Activated CD4-positive, alpha-beta memory T cell treated with anti-CD3 and anti-CD28 coated beads for 36 hours (primary cell): ENCODE data around the gene CFTR. TPM values are rescaled to one million over a fixed set of nuclear protein-coding genes. Genes with fewer than 3 reads are reported as not detected.

Experiments
- CTCF ChIA-PET: fragments of 350-600 bp; sonication (Branson Sonifier 250); formaldehyde crosslinking; loops from one replicate; lab custom pipeline; 2021; ENCODE audit warnings: antibody characterized with exemption, inconsistent platforms; lab: Charles Lee
- POLR2A ChIA-PET: fragments of 350-600 bp; sonication (Branson Sonifier 250); formaldehyde crosslinking; loops from one replicate; lab custom pipeline; 2021; ENCODE audit warnings: antibody characterized with exemption; lab: Charles Lee
- DNase-seq: peaks from one replicate; pipeline ENCODE4 v3.0.0-alpha.2; 2020
- H3K27ac Mint-ChIP-seq: one replicate; pipeline ENCODE4 v1.8.0; 2021; ENCODE audit warnings: mixed read lengths
- H3K27me3 Mint-ChIP-seq: one replicate; pipeline ENCODE4 v1.8.0; 2021; ENCODE audit warnings: mixed read lengths
- H3K36me3 Mint-ChIP-seq: one replicate; pipeline ENCODE4 v1.8.0; 2021; ENCODE audit warnings: mixed read lengths
- H3K4me1 Mint-ChIP-seq: one replicate; pipeline ENCODE4 v1.8.0; 2021; ENCODE audit warnings: low read depth, mixed read lengths
- H3K4me3 Mint-ChIP-seq: one replicate; pipeline ENCODE4 v1.8.0; 2021; ENCODE audit warnings: mild to moderate bottlenecking, mixed read lengths
- H3K9me3 Mint-ChIP-seq: one replicate; pipeline ENCODE4 v1.8.0; 2021; ENCODE audit warnings: mixed read lengths
- intact Hi-C: fragments of 100-400 bp; cut with micrococcal nuclease; formaldehyde crosslinking; loops from one replicate; pipeline ENCODE4 v1.15.1; 2023
- total RNA-seq, 2 experiments: library from RNA; stranded (reverse); gene quantifications; one replicate each; pipeline ENCODE4 v1.2.3, GENCODE V29; 2021

Gene CFTR
- total RNA-seq, 2 experiments from 2014 or later = not detected

- Mint-ChIP-seq H3K9me3 (peaks cover 2% of the 10 kb centered on the region), H3K4me1 (no peaks in the 10 kb centered on the region), H3K4me3 (no peak overlapping the region), H3K36me3 (no peaks in the 10 kb centered on the region), H3K27ac (no peak overlapping the region), H3K27me3 (no peaks in the 10 kb centered on the region)
- CTCF ChIA-PET = no interaction called here
- intact Hi-C loops = no loop called here
- POLR2A ChIA-PET = no interaction called here
- no peak for DNase-seq
Observed at GRCh38 chr7:117637937-117638336, 158.1 kb downstream of the CFTR start.

GRCh38 chr7:117639966-117640365 is 160.1 kb downstream of the CFTR start:
- Mint-ChIP-seq H3K9me3 (no peaks in the 10 kb centered on the region), H3K27me3 (no peaks in the 10 kb centered on the region), H3K4me3 (no peak overlapping the region), H3K27ac (no peak overlapping the region), H3K4me1 (no peaks in the 10 kb centered on the region), H3K36me3 (no peaks in the 10 kb centered on the region)
- intact Hi-C loops = no loop called here
- DNase-seq = no peak
- ChIA-PET CTCF (no interaction called here), POLR2A (no interaction called here)

GRCh38 chr7:117640465-117640864 is 160.6 kb downstream of the CFTR start:
- DNase-seq = no peak
- Mint-ChIP-seq H3K27ac (no peak overlapping the region), H3K36me3 (no peaks in the 10 kb centered on the region), H3K9me3 (no peaks in the 10 kb centered on the region), H3K27me3 (no peaks in the 10 kb centered on the region), H3K4me3 (no peak overlapping the region), H3K4me1 (no peaks in the 10 kb centered on the region)
- POLR2A ChIA-PET = no interaction called here
- intact Hi-C loops = no loop called here
- CTCF ChIA-PET = no interaction called here

- no peaks in the 10 kb centered on the region for H3K9me3 Mint-ChIP-seq
- DNase-seq = no peak
- H3K27me3 Mint-ChIP-seq = no peaks in the 10 kb centered on the region
- no peak overlapping the region for H3K4me3 Mint-ChIP-seq
- no peaks in the 10 kb centered on the region for H3K36me3 Mint-ChIP-seq
- POLR2A ChIA-PET = no interaction called here
- no peaks in the 10 kb centered on the region for H3K4me1 Mint-ChIP-seq
- no peak overlapping the region for H3K27ac Mint-ChIP-seq
- intact Hi-C loops = no loop called here
- CTCF ChIA-PET = no interaction called here
Observed at GRCh38 chr7:117645481-117646165, 165.8 kb downstream of the CFTR start.

- no peaks in the 10 kb centered on the region for H3K9me3 Mint-ChIP-seq
- no peak for DNase-seq
- intact Hi-C loops = no loop called here
- CTCF ChIA-PET = no interaction called here
- H3K4me3 Mint-ChIP-seq = no peak overlapping the region
- POLR2A ChIA-PET = no interaction called here
- no peaks in the 10 kb centered on the region for H3K36me3 Mint-ChIP-seq
- H3K27ac Mint-ChIP-seq = no peak overlapping the region
- H3K27me3 Mint-ChIP-seq = no peaks in the 10 kb centered on the region
- no peaks in the 10 kb centered on the region for H3K4me1 Mint-ChIP-seq
Observed at GRCh38 chr7:117648203-117648866, 168.5 kb downstream of the CFTR start.

GRCh38 chr7:117652943-117653680 is 173.3 kb downstream of the CFTR start:
- H3K27ac Mint-ChIP-seq = no peak overlapping the region
- POLR2A ChIA-PET = no interaction called here
- CTCF ChIA-PET = no interaction called here
- no peaks in the 10 kb centered on the region for H3K9me3 Mint-ChIP-seq
- no peak overlapping the region for H3K4me3 Mint-ChIP-seq
- H3K27me3 Mint-ChIP-seq = no peaks in the 10 kb centered on the region
- no peak for DNase-seq
- intact Hi-C loops = no loop called here
- H3K4me1 Mint-ChIP-seq = no peaks in the 10 kb centered on the region
- no peaks in the 10 kb centered on the region for H3K36me3 Mint-ChIP-seq

GRCh38 chr7:117654780-117655179 is 175.0 kb downstream of the CFTR start:
- no peak overlapping the region for H3K27ac Mint-ChIP-seq
- no peaks in the 10 kb centered on the region for H3K27me3 Mint-ChIP-seq
- H3K4me1 Mint-ChIP-seq = no peaks in the 10 kb centered on the region
- no peaks in the 10 kb centered on the region for H3K9me3 Mint-ChIP-seq
- DNase-seq = no peak
- no peaks in the 10 kb centered on the region for H3K36me3 Mint-ChIP-seq
- POLR2A ChIA-PET = no interaction called here
- no peak overlapping the region for H3K4me3 Mint-ChIP-seq
- intact Hi-C loops = no loop called here
- CTCF ChIA-PET = no interaction called here

- H3K4me1 Mint-ChIP-seq = no peaks in the 10 kb centered on the region
- ChIA-PET POLR2A (no interaction called here), CTCF (no interaction called here)
- H3K27ac Mint-ChIP-seq = no peak overlapping the region
- no peaks in the 10 kb centered on the region for H3K36me3 Mint-ChIP-seq
- H3K27me3 Mint-ChIP-seq = no peaks in the 10 kb centered on the region
- intact Hi-C loops = no loop called here
- no peak for DNase-seq
- no peak overlapping the region for H3K4me3 Mint-ChIP-seq
- H3K9me3 Mint-ChIP-seq = no peaks in the 10 kb centered on the region
Observed at GRCh38 chr7:117656806-117657205, 177.0 kb downstream of the CFTR start.

GRCh38 chr7:117659531-117660011 is 179.7 kb downstream of the CFTR start:
- intact Hi-C loops = no loop called here
- Mint-ChIP-seq H3K4me3 (no peak overlapping the region), H3K36me3 (no peaks in the 10 kb centered on the region), H3K27me3 (no peaks in the 10 kb centered on the region), H3K27ac (no peak overlapping the region), H3K4me1 (no peaks in the 10 kb centered on the region), H3K9me3 (no peaks in the 10 kb centered on the region)
- ChIA-PET CTCF (no interaction called here), POLR2A (no interaction called here)
- DNase-seq = no peak

- no peak overlapping the region for H3K27ac Mint-ChIP-seq
- ChIA-PET POLR2A (no interaction called here), CTCF (no interaction called here)
- no peaks in the 10 kb centered on the region for H3K27me3 Mint-ChIP-seq
- H3K4me3 Mint-ChIP-seq = no peak overlapping the region
- H3K9me3 Mint-ChIP-seq = no peaks in the 10 kb centered on the region
- no peak for DNase-seq
- intact Hi-C loops = no loop called here
- no peaks in the 10 kb centered on the region for H3K4me1 Mint-ChIP-seq
- no peaks in the 10 kb centered on the region for H3K36me3 Mint-ChIP-seq
Observed at GRCh38 chr7:117661328-117661727, 181.5 kb downstream of the CFTR start.

GRCh38 chr7:117664047-117664446 is 184.2 kb downstream of the CFTR start:
- no peak for DNase-seq
- no peaks in the 10 kb centered on the region for H3K27me3 Mint-ChIP-seq
- intact Hi-C loops = no loop called here
- CTCF ChIA-PET = no interaction called here
- H3K4me3 Mint-ChIP-seq = no peak overlapping the region
- no peaks in the 10 kb centered on the region for H3K9me3 Mint-ChIP-seq
- no peak overlapping the region for H3K27ac Mint-ChIP-seq
- H3K4me1 Mint-ChIP-seq = no peaks in the 10 kb centered on the region
- POLR2A ChIA-PET = no interaction called here
- H3K36me3 Mint-ChIP-seq = no peaks in the 10 kb centered on the region

GRCh38 chr7:117665368-117665767 is 185.5 kb downstream of the CFTR start:
- no peaks in the 10 kb centered on the region for H3K27me3 Mint-ChIP-seq
- H3K36me3 Mint-ChIP-seq = no peaks in the 10 kb centered on the region
- DNase-seq = no peak
- H3K4me3 Mint-ChIP-seq = no peak overlapping the region
- no peaks in the 10 kb centered on the region for H3K4me1 Mint-ChIP-seq
- ChIA-PET CTCF (no interaction called here), POLR2A (no interaction called here)
- H3K9me3 Mint-ChIP-seq = no peaks in the 10 kb centered on the region
- no peak overlapping the region for H3K27ac Mint-ChIP-seq
- intact Hi-C loops = no loop called here
